GM19193 (cell line): Measurements from ENCODE around the gene ZBTB7C.

Experiments used
- POLR2A ChIP-seq: IDR thresholded peaks from 4 replicates; pipeline ENCODE4 v1.6.1; 2011; ENCODE audit not compliant: insufficient read depth, insufficient read length; ENCODE audit errors: extremely low read depth

Gene ZBTB7C

GRCh38 chr18:48314690-48315089 is 94.5 kb downstream of the ZBTB7C start:
- TF ChIP-seq POLR2A = no peak

GRCh38 chr18:48313792-48314191 is 95.4 kb downstream of the ZBTB7C start:
- TF ChIP-seq POLR2A = no peak

- no peak for TF ChIP-seq POLR2A
Measured at GRCh38 chr18:48312066-48312465, 97.1 kb downstream of the ZBTB7C start.

- TF ChIP-seq POLR2A = no peak
Measured at GRCh38 chr18:48310999-48311398, 98.2 kb downstream of the ZBTB7C start.

- TF ChIP-seq POLR2A = no peak
Measured at GRCh38 chr18:48310353-48310752, 98.8 kb downstream of the ZBTB7C start.

GRCh38 chr18:48308755-48309575 is 100.2 kb downstream of the ZBTB7C start:
- TF ChIP-seq POLR2A = no peak

- no peak for TF ChIP-seq POLR2A
Measured at GRCh38 chr18:48308027-48308635, 101.1 kb downstream of the ZBTB7C start.

- no peak for TF ChIP-seq POLR2A
Measured at GRCh38 chr18:48306838-48307237, 102.3 kb downstream of the ZBTB7C start.

- TF ChIP-seq POLR2A = no peak
Measured at GRCh38 chr18:48304906-48305693, 104.1 kb downstream of the ZBTB7C start.

GRCh38 chr18:48303883-48304282 is 105.3 kb downstream of the ZBTB7C start:
- TF ChIP-seq POLR2A = no peak

- no peak for TF ChIP-seq POLR2A
Measured at GRCh38 chr18:48302736-48303135, 106.4 kb downstream of the ZBTB7C start.

GRCh38 chr18:48300463-48300961 is 108.7 kb downstream of the ZBTB7C start:
- no peak for TF ChIP-seq POLR2A

GRCh38 chr18:48297139-48297538 is 112.0 kb downstream of the ZBTB7C start:
- no peak for TF ChIP-seq POLR2A

GRCh38 chr18:48296581-48296980 is 112.6 kb downstream of the ZBTB7C start:
- no peak for TF ChIP-seq POLR2A

- TF ChIP-seq POLR2A = no peak
Measured at GRCh38 chr18:48295586-48296311, 113.4 kb downstream of the ZBTB7C start.
